SHP77 treated with DMSO at 0.1 percent for 48 hours (cell line): ENCODE data around the gene TBX6.
A peak's percentile ranks its signal among the peaks of the same experiment; 100 is the strongest.
"Not testable (repeated sequence)": the region's sequence is repeated elsewhere in the genome, so short reads cannot be mapped to it uniquely, and the experiment has no call there.

Experiments
- DNase-seq: peaks from one replicate; lab custom pipeline; 2025; lab: John Stamatoyannopoulos, UW

TBX6 gene

GRCh38 chr16:30065943-30066760 is 25.6 kb downstream of the TBX6 start:
- DNase-seq = no peak

DNA sequence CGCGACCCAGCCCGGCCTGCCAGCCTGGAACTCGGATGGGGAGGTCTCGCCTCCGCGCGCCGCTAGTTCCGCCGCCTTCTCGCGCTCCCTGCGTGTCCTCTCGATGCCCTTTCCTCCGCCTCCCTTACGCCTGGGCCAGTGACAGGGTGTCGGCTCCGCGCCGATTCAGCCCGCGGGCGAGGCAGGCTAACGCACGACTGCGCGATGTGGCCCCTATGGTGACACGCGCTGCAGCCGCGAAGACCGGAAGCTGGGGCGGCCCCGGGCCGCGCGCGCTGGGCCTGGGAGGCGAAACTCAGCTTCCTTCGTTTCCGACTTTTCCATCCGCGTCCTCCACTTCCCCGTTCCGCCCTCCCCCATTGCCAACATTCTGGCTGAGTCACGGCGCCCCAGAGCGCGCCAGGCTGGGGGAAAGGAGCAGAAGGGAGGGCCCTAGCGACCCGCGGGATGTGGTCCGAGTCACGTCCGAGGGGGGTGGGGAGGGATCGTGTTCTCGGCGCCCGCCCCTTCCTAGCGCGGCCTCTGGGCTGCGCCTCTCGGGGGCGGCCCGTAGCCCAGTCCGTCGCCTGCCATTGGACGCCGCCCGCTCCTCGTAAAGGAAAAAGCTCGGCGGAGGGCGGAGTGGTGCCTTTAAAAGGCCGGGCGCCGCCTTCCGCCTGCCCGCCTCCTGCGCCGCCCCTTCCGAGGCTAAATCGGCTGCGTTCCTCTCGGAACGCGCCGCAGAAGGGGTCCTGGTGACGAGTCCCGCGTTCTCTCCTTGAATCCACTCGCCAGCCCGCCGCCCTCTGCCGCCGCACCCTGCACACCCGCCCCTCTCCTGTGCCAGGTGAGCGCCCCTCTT is 26.4 kb downstream of the TBX6 start, which contains the start of gene ALDOA:
TSS of gene ALDOA (plus strand) at position 659 of the 841 bp plus-strand sequence. CDS start 1,138 bp downstream, outside the sequence.
- peak; percentile 94 for DNase-seq

DNA sequence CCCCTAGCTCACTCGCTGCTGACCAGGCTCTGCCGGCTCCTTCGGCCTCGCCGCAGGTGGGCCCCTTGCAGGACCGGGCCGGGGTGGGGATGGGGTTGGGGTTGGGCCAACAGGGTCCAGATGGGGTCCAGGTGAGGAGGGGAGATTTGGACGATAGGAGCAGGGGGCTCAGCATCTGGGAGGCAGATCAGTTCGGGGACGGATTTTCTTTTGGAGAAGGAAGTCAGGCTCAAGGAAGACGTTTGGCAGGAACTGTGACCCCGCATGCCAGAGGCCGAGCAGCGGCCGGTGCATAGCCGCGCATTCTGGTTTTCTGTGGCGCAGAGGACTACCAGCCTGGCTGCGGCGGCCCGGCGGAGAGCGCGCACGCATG is 27.0 kb downstream of the TBX6 start:
- no peak for DNase-seq

- DNase-seq = peak; percentile 96
Measured at GRCh38 chr16:30063893-30064728, 27.6 kb downstream of the TBX6 start.

- no peak for DNase-seq
Measured at GRCh38 chr16:30063278-30063892, 28.3 kb downstream of the TBX6 start.

GRCh38 chr16:30060836-30061554 is 30.7 kb downstream of the TBX6 start:
- no peak for DNase-seq

- DNase-seq = no peak
Measured at GRCh38 chr16:30060346-30060745, 31.4 kb downstream of the TBX6 start.

- DNase-seq = no peak
Measured at GRCh38 chr16:30054959-30055553, 36.7 kb downstream of the TBX6 start.

- DNase-seq = no peak
Measured at GRCh38 chr16:30054451-30054850, 37.3 kb downstream of the TBX6 start.

DNA sequence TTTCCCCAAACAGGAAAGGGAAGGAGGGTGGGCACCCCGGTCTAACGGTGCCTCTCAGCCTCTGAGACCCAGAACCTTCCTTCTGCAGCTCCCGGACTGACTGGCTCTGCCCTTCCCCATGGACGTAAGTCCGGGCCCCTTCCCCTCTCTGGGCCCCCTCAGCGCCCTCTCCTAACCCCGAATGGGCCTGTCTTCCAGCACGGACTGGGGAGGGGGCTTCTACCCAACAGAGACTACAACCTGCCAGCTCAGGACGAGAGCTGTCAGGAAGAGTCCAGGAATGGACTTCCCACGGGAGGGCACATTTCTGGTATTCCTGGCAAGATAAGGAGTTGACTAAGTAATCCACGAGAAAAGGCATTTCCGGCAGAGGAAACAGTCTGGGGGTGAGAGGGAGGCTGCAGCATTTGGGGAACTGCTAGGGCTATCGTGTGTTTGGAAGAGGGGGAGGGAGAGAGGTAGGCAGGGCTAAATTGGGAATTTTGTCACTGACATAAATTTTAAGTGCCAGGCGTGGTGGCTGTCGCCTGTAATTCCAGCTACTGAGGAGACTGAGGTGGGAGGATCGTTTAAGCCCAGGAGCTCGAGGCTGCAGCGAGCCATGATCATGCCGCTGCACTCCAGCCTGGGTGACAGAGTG is 38.2 kb downstream of the TBX6 start:
- DNase-seq = no peak

DNA sequence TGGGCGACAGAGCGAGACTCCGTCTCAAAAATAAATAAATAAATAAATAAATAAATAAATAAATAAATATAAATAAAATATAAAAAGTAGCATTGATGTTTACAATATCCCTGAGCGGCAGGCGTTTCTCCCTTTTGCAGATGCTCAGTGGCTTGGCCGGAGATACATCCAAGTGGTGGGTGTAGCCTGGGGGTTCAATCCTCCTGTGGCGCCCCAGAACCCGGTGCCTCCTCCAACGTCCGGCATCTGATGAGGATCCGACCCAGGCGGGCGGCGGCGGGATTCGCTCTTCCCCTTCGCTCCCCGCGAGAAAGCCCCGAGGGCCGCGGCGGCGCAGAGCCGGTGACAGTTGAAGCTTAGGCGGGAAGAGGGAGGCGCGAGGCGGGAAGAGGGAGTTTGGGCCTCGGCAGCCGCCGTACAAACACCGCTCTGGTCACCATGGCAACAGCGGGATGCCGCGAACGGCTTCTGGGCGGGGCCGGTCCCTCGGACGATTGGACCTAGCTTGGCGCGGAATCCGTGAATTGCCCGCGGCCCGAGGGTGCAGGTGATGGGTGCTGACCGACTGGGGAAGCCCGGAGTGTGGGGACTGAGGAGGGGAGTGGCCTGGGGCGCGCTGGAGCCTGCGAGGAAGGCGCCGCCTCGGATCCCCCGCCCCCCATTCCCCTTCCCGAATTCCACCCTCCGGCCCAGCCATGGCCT is 38.9 kb downstream of the TBX6 start:
- peak; percentile 95 for DNase-seq

DNA sequence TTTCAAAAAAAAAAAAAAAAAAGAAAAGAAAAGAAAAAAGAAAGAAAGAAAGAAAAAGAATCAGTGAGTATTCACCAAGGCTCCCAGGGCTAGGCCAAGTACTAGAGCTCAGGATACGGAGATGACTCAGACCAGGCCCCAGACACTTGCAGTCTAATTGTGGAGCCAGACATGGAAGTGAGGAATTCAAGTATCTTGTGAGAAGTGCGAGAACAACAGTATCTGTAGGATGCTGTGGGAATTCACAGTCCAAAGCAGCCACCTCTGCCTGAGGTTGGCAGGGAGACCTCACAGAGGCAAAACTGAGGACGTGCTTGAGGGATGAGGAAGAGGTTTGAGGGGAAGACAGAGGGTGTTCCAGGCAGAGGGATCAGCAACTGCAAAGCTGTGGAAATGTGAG is 40.2 kb downstream of the TBX6 start:
- no peak for DNase-seq

GRCh38 chr16:30049871-30050270 is 41.9 kb downstream of the TBX6 start:
- DNase-seq = no peak

- DNase-seq = no peak
Measured at GRCh38 chr16:30046588-30046987, 45.1 kb downstream of the TBX6 start.

DNA sequence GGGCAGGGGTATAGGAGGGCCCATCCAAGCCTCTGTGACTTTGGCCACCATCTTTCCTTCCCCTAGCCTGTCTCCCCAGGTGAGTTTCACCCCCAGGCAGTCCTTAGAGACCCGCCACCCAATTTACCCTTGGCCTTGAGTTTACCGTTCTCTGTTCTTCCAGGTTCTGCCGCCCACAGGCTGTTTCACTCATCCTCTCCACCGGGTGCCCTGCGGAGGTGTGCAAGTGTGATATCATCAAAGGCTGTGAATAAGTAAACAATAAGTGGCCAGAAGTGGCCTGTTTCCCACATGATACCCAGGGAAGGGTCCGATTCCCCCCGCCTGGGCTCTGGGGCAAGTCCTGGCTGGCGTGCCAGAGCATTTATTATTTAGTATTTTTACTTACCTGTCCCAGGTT is 45.5 kb downstream of the TBX6 start:
- no peak for DNase-seq

DNA sequence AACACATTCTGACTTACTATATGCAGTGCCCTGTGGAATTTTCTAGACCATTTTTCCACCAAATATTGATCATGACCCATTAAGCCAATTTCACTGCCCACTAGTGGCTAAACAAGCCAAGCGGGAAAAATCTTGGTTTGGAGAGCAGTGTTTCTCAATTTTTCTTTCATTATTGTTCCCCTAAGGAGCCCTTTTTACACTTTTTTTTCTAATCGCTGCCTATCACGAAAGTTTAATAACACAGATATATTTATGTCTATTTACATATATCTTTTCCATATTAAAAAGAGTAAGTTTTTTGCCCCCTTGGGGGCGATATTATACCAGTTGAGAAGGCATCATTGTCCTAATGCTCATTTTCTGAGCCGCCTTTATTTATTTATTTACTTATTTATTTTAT is 49.9 kb downstream of the TBX6 start:
- DNase-seq = no peak

DNA sequence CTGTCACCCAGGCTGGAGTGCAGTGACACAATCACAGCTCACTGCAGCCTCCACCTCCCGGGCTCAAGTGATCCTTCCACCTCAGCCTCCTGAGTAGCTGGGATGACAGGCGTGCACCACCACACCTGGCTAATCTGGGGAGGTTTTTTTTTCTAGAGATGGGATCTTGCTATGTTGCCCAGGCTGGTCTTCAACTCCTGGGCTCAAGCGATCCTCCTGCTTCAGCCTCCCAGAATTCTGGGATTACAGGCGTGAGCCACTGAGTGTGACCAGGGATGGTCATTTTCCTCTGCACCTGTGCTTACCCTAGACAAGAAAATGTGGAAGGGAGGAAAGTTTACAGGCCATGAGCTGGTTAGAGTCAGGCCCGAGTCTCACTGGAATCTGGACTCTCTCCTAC is 51.0 kb downstream of the TBX6 start:
- DNase-seq = not testable (repeated sequence)

- no peak for DNase-seq
Measured at GRCh38 chr16:30040221-30040620, 51.5 kb downstream of the TBX6 start.
